ENCODE measurements around the gene AP3S2. TPM values are rescaled to one million over a fixed set of nuclear protein-coding genes. Genes with fewer than 3 reads are reported as not detected.

AP3S2 gene
- total RNA-seq, 4 donors from 2014 or later = 13.2 to 106 (median 63.5) TPM

DNA sequence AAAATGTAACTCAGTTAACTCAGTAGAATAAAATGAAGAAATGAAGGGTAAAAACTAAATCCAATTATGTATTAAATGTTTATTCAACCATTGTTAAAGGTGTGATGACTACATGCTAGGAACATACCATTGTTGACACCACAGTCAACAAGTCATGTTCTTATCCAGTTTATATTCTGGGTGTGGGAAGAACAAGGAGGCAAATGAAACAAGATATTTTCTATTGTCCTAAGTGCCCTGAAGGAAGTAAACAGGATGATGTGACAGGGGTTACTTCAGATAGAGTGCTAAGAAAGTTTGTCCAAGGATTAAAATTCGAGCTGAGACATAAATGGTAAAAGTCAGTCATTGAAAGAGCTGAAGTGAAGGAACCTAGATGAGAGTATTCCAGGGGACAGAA lies 13.1 kb downstream of the AP3S2 start:
- Histone ChIP-seq H3K36me3 (peaks cover 0 to 67% (median 0%) of the 10 kb centered on the region in 3 donors), H3K9me3 (no peaks in the 10 kb centered on the region), H3K27me3 (no peaks in the 10 kb centered on the region), H3K4me1 (no peaks in the 10 kb centered on the region), H3K27ac (no peak overlapping the region), H3K4me3 (no peak overlapping the region)
- no peak for DNase-seq
- TF ChIP-seq, protein P1, sequence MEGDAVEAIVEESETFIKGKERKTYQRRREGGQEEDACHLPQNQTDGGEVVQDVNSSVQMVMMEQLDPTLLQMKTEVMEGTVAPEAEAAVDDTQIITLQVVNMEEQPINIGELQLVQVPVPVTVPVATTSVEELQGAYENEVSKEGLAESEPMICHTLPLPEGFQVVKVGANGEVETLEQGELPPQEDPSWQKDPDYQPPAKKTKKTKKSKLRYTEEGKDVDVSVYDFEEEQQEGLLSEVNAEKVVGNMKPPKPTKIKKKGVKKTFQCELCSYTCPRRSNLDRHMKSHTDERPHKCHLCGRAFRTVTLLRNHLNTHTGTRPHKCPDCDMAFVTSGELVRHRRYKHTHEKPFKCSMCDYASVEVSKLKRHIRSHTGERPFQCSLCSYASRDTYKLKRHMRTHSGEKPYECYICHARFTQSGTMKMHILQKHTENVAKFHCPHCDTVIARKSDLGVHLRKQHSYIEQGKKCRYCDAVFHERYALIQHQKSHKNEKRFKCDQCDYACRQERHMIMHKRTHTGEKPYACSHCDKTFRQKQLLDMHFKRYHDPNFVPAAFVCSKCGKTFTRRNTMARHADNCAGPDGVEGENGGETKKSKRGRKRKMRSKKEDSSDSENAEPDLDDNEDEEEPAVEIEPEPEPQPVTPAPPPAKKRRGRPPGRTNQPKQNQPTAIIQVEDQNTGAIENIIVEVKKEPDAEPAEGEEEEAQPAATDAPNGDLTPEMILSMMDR (IDR thresholded peaks at IDR 0.05) = no peak
- TF ChIP-seq POLR2A (IDR thresholded peaks at IDR 0.05) = no peak

DNA sequence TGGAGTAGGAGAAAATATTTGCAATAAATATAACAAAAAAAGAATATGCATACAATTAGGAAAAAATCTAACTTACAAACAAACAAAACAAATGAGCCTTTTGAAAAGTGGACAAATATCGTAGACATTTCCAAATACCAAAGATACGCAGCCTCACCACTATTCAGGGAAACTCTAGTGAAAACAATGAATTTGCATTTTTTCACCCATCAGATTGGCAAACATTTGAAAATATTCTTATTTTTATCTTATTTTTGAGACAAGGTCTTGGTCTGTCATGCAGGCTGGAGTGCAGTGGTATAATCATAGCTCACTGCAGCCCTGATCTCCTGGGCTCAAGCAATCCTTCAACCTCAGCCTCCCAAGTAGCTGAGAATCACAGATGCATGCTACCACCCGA lies 15.5 kb downstream of the AP3S2 start:
- peaks cover 0 to 45% (median 0%) of the 10 kb centered on the region in 3 donors for H3K36me3 ChIP-seq
- no peak for TF ChIP-seq POLR2A (IDR thresholded peaks at IDR 0.05)
- TF ChIP-seq, protein P1 (IDR thresholded peaks at IDR 0.05) = no peak

DNA sequence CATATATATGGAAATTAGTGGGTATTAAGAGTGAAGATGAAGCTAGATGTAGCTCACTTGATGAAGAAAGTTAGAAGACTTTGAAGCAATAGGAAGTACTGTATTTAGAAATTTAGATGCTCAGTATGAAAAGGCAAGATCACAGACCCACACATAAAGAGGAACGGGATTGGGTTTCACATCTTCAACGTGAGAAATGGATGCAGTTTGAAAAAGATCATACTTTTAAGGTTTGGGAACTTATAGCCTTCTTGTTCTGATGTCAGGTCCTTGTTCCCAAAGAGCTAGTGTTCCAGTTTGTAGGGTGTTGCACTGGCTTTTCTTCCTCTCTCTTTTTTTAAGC lies 16.7 kb downstream of the AP3S2 start:
- no peaks in the 10 kb centered on the region for H3K4me1 ChIP-seq
- H3K27ac ChIP-seq = no peak overlapping the region
- DNase-seq = no peak
- peaks cover 0 to 38% (median 0%) of the 10 kb centered on the region in 3 donors for H3K36me3 ChIP-seq
- no peaks in the 10 kb centered on the region for H3K9me3 ChIP-seq
- H3K4me3 ChIP-seq = no peak overlapping the region
- H3K27me3 ChIP-seq = no peaks in the 10 kb centered on the region
- TF ChIP-seq, protein P1 (IDR thresholded peaks at IDR 0.05) = no peak
- no peak for TF ChIP-seq POLR2A (IDR thresholded peaks at IDR 0.05)

More for the DNA sequence above, 15.5 kb downstream of the AP3S2 start:
- no peak for DNase-seq
- Histone ChIP-seq H3K9me3 (no peaks in the 10 kb centered on the region), H3K4me1 (no peaks in the 10 kb centered on the region), H3K27ac (no peak overlapping the region), H3K27me3 (no peaks in the 10 kb centered on the region), H3K4me3 (no peak overlapping the region)

DNA sequence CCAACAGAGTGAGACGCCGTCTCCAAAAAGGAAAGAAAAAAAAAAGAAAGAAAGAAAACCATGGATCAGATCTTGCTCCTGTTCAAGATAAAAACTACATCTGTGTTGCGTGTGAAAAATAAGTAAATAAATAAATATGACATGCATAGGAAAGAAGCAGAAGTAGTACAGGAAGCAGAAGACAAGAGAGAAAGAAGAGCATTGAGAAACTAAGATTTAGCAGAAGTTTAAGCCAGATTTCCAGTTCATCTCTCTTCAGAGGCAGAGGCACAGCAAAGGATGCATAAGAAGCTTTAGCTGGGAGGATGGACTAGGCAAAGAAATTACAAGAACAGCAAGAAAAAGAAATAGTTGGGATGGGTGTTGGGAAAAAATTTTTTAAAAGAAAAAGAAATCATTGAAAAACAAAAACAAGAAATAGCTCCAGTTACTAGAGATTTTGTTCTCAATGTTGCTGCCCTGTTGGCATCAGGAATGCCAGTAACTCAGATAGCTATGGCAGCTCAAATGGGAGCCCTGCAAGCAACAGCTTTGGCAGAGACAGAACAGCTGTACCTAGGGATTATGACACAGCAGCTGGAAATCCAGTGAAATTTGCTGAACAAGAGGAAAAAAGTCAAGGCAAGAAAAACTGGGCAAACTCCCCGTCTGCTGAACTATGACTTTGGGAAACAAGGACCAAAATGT lies 17.3 kb downstream of the AP3S2 start:
- no peak for TF ChIP-seq POLR2A (IDR thresholded peaks at IDR 0.05)
- TF ChIP-seq, protein P1 (IDR thresholded peaks at IDR 0.05) = no peak
- no peak overlapping the region for H3K27ac ChIP-seq
- no peaks in the 10 kb centered on the region for H3K27me3 ChIP-seq
- no peak overlapping the region for H3K4me3 ChIP-seq
- H3K4me1 ChIP-seq = no peaks in the 10 kb centered on the region
- no peaks in the 10 kb centered on the region for H3K9me3 ChIP-seq
- no peak for DNase-seq
- H3K36me3 ChIP-seq = peaks cover 0 to 42% (median 0%) of the 10 kb centered on the region in 3 donors

DNA sequence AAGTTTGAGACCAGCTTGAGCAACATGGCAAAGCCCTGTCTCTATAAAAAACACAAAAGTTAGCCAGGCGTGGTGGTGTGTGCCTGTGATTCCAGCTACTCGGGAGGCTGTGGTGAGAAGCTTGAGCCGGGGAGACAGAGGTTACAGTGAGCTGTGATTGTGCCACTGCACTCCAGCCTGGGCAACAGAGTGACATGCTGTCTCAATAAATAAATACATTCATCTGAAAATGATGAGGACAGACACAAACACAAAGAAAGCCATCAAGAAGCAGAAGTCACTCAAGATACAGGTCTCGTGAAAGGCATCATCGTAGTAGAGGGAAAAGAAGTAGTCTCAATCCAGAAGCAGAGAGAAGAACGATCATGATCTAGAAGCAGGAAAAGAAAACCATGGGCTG lies 18.1 kb downstream of the AP3S2 start:
- TF ChIP-seq, protein P1 (IDR thresholded peaks at IDR 0.05) = no peak
- no peak for TF ChIP-seq POLR2A (IDR thresholded peaks at IDR 0.05)
- H3K36me3 ChIP-seq = peaks cover 0 to 37% (median 0%) of the 10 kb centered on the region in 3 donors

More for the DNA sequence above, 18.1 kb downstream of the AP3S2 start:
- Histone ChIP-seq H3K27ac (no peak overlapping the region), H3K9me3 (no peaks in the 10 kb centered on the region), H3K4me3 (no peak overlapping the region), H3K4me1 (no peaks in the 10 kb centered on the region), H3K27me3 (no peaks in the 10 kb centered on the region)
- no peak for DNase-seq

Data from Peyer's patch (tissue), 4 donors.